ENCODE measurements around the gene DHRS3.

GRCh38 chr1:12617901-12618660 lies at the start of gene DHRS3:
- no peak for TF ChIP-seq CTCF (IDR thresholded peaks at IDR 0.05)
- no peak for TF ChIP-seq EZH2 (IDR thresholded peaks at IDR 0.05; ENCODE audit: borderline replicate concordance, insufficient read depth, low read depth, low read length, poor library complexity, severe bottlenecking)

All from B cell (primary cell).